CD8-positive, alpha-beta memory T cell (primary cell): Measurements from ENCODE around the gene MGMT. TPM values are rescaled to one million over a fixed set of nuclear protein-coding genes. Genes with fewer than 3 reads are reported as not detected.

Experiments
- CTCF ChIA-PET: fragments of 350-600 bp; sonication (Branson Sonifier 250); formaldehyde crosslinking; loops from one replicate; lab custom pipeline; 2021; ENCODE audit warnings: antibody characterized with exemption; lab: Charles Lee
- POLR2A ChIA-PET: fragments of 350-600 bp; sonication (Branson Sonifier 250); formaldehyde crosslinking; loops from one replicate; lab custom pipeline; 2021; ENCODE audit warnings: antibody characterized with exemption; lab: Charles Lee
- DNase-seq, 5 donors: peaks; one replicate each; pipeline versions ENCODE4 v3.0.0 to v3.0.0-alpha.2; 2020 to 2022; ENCODE audit warnings: mixed read lengths in 1 of 5
- H3K27ac ChIP-seq: one replicate; pipeline ENCODE4 v1.7.0; 2013; ENCODE audit warnings: low read depth, mild to moderate bottlenecking, low read length, moderate library complexity
- H3K27me3 ChIP-seq: 2 replicates; pipeline ENCODE4 v1.7.0; 2013; ENCODE audit warnings: low read length, mild to moderate bottlenecking; ENCODE audit not compliant: insufficient read depth, poor library complexity, severe bottlenecking
- H3K36me3 ChIP-seq: 2 replicates; pipeline ENCODE4 v1.7.0; 2013; ENCODE audit warnings: mild to moderate bottlenecking, low read length, moderate library complexity; ENCODE audit not compliant: insufficient read depth
- H3K4me1 ChIP-seq: 2 replicates; pipeline ENCODE4 v1.7.0; 2013; ENCODE audit warnings: mild to moderate bottlenecking, low read length, moderate library complexity; ENCODE audit not compliant: insufficient read depth
- H3K4me3 ChIP-seq: 2 replicates; pipeline ENCODE4 v1.7.0; 2013; ENCODE audit warnings: mild to moderate bottlenecking, low read length
- H3K9me3 ChIP-seq: 2 replicates; pipeline ENCODE4 v1.7.0; 2013; ENCODE audit warnings: mild to moderate bottlenecking, low read length
- H3K27ac Mint-ChIP-seq, 8 donors: one replicate each; pipeline ENCODE4 v1.8.0; 2020 to 2021; ENCODE audit warnings: mixed read lengths in 8 of 8, mild to moderate bottlenecking in 6 of 8, inconsistent platforms in 3 of 8, moderate library complexity in 3 of 8
- H3K27me3 Mint-ChIP-seq, 2 donors: one replicate each; pipeline ENCODE4 v1.8.0; 2020 to 2021; ENCODE audit warnings: mixed read lengths in 2 of 2, mild to moderate bottlenecking in 1 of 2, moderate library complexity in 1 of 2
- H3K36me3 Mint-ChIP-seq, 3 donors: one replicate each; pipeline ENCODE4 v1.8.0; 2020 to 2021; ENCODE audit warnings: mixed read lengths in 3 of 3, inconsistent platforms in 1 of 3, mild to moderate bottlenecking in 1 of 3
- H3K4me1 Mint-ChIP-seq, 3 donors: one replicate each; pipeline ENCODE4 v1.8.0; 2020 to 2021; ENCODE audit warnings: mixed read lengths in 3 of 3, inconsistent platforms in 1 of 3, mild to moderate bottlenecking in 1 of 3
- H3K4me3 Mint-ChIP-seq, 7 donors: one replicate each; pipeline ENCODE4 v1.8.0; 2020 to 2021; ENCODE audit warnings: mixed read lengths in 7 of 7, mild to moderate bottlenecking in 6 of 7, moderate library complexity in 4 of 7, inconsistent platforms in 2 of 7
- H3K9me3 Mint-ChIP-seq, 5 donors: one replicate each; pipeline ENCODE4 v1.8.0; 2020 to 2022; ENCODE audit warnings: mixed read lengths in 5 of 5, mild to moderate bottlenecking in 3 of 5, moderate library complexity in 2 of 5, inconsistent platforms in 1 of 5
- polyA plus RNA-seq: library from polyadenylated mRNA; unstranded; fragments of 300-500 nt; fragmentation: Illumina TruSeq; gene quantifications from one replicate; pipeline ENCODE4 v1.2.3, GENCODE V29; 2021
- total RNA-seq, 2 experiments: library from RNA; stranded (reverse); gene quantifications; one replicate each; pipeline ENCODE4 v1.2.3, GENCODE V29; 2021

Gene MGMT
- total and polyA plus RNA-seq, 3 experiments from 2014 or later: 19.7 to 31.7 (median 22.4) TPM

- DNase-seq: no peak
- Mint-ChIP-seq H3K27me3 (no peaks in the 10 kb centered on the region), H3K4me3 (peak overlapping the region in 1 of 7 donors; percentile 32), H3K9me3 (peaks cover 22 to 71% (median 61%) of the 10 kb centered on the region in 5 donors), H3K36me3 (peaks cover 1 to 24% (median 2%) of the 10 kb centered on the region in 3 donors), H3K27ac (no peak overlapping the region), H3K4me1 (no peaks in the 10 kb centered on the region)
- no peaks in the 10 kb centered on the region for H3K36me3 ChIP-seq
- no peak overlapping the region for H3K4me3 ChIP-seq
- POLR2A ChIA-PET: no interaction called here
- CTCF ChIA-PET: no interaction called here
- no peaks in the 10 kb centered on the region for H3K9me3 ChIP-seq
- no peaks in the 10 kb centered on the region for H3K4me1 ChIP-seq
- H3K27ac ChIP-seq: no peak overlapping the region
- no peaks in the 10 kb centered on the region for H3K27me3 ChIP-seq
Observed at GRCh38 chr10:129787557-129787956, 320.5 kb downstream of the MGMT start.

- Histone ChIP-seq H3K27ac (no peak overlapping the region), H3K27me3 (no peaks in the 10 kb centered on the region), H3K36me3 (no peaks in the 10 kb centered on the region), H3K4me3 (no peak overlapping the region), H3K9me3 (no peaks in the 10 kb centered on the region), H3K4me1 (no peaks in the 10 kb centered on the region)
- H3K36me3 Mint-ChIP-seq: peaks cover 1 to 22% (median 2%) of the 10 kb centered on the region in 3 donors
- ChIA-PET POLR2A (no interaction called here), CTCF (no interaction called here)
- no peak for DNase-seq
- H3K27me3 Mint-ChIP-seq: no peaks in the 10 kb centered on the region
- H3K4me3 Mint-ChIP-seq: no peak overlapping the region
- H3K9me3 Mint-ChIP-seq: peaks cover 24 to 73% (median 60%) of the 10 kb centered on the region in 5 donors
- H3K4me1 Mint-ChIP-seq: no peaks in the 10 kb centered on the region
- no peak overlapping the region for H3K27ac Mint-ChIP-seq
Observed at GRCh38 chr10:129788215-129788614, 321.2 kb downstream of the MGMT start.

- Histone ChIP-seq H3K4me3 (no peak overlapping the region), H3K9me3 (no peaks in the 10 kb centered on the region), H3K27ac (no peak overlapping the region), H3K36me3 (no peaks in the 10 kb centered on the region), H3K4me1 (no peaks in the 10 kb centered on the region), H3K27me3 (no peaks in the 10 kb centered on the region)
- DNase-seq: no peak
- H3K36me3 Mint-ChIP-seq: peaks cover 1 to 11% (median 2%) of the 10 kb centered on the region in 3 donors
- no peak overlapping the region for H3K4me3 Mint-ChIP-seq
- peaks cover 25 to 79% (median 59%) of the 10 kb centered on the region in 5 donors for H3K9me3 Mint-ChIP-seq
- CTCF ChIA-PET: no interaction called here
- H3K4me1 Mint-ChIP-seq: no peaks in the 10 kb centered on the region
- no peaks in the 10 kb centered on the region for H3K27me3 Mint-ChIP-seq
- no peak overlapping the region for H3K27ac Mint-ChIP-seq
- POLR2A ChIA-PET: no interaction called here
Observed at GRCh38 chr10:129790715-129791446, 323.8 kb downstream of the MGMT start.

GRCh38 chr10:129792141-129792540 lies 325.1 kb downstream of the MGMT start:
- peaks cover 30 to 78% (median 56%) of the 10 kb centered on the region in 5 donors for H3K9me3 Mint-ChIP-seq
- H3K4me1 Mint-ChIP-seq: no peaks in the 10 kb centered on the region
- CTCF ChIA-PET: no interaction called here
- no peaks in the 10 kb centered on the region for H3K27me3 Mint-ChIP-seq
- no peaks in the 10 kb centered on the region for H3K27me3 ChIP-seq
- DNase-seq: no peak
- POLR2A ChIA-PET: no interaction called here
- no peak overlapping the region for H3K27ac Mint-ChIP-seq
- H3K36me3 Mint-ChIP-seq: peaks cover 1 to 11% (median 2%) of the 10 kb centered on the region in 3 donors
- H3K4me3 ChIP-seq: no peak overlapping the region
- no peak overlapping the region for H3K27ac ChIP-seq
- H3K4me3 Mint-ChIP-seq: no peak overlapping the region
- no peaks in the 10 kb centered on the region for H3K9me3 ChIP-seq
- H3K36me3 ChIP-seq: no peaks in the 10 kb centered on the region
- H3K4me1 ChIP-seq: no peaks in the 10 kb centered on the region

GRCh38 chr10:129792864-129793263 lies 325.8 kb downstream of the MGMT start:
- Mint-ChIP-seq H3K27me3 (no peaks in the 10 kb centered on the region), H3K4me1 (no peaks in the 10 kb centered on the region), H3K36me3 (peaks cover 0 to 11% (median 1%) of the 10 kb centered on the region in 3 donors), H3K4me3 (no peak overlapping the region), H3K9me3 (peaks cover 30 to 76% (median 49%) of the 10 kb centered on the region in 5 donors), H3K27ac (no peak overlapping the region)
- H3K4me1 ChIP-seq: no peaks in the 10 kb centered on the region
- CTCF ChIA-PET: no interaction called here
- POLR2A ChIA-PET: no interaction called here
- DNase-seq: no peak
- H3K36me3 ChIP-seq: no peaks in the 10 kb centered on the region
- no peaks in the 10 kb centered on the region for H3K27me3 ChIP-seq
- H3K4me3 ChIP-seq: no peak overlapping the region
- H3K9me3 ChIP-seq: no peaks in the 10 kb centered on the region
- H3K27ac ChIP-seq: no peak overlapping the region

GRCh38 chr10:129793479-129793878 lies 326.4 kb downstream of the MGMT start:
- POLR2A ChIA-PET: no interaction called here

GRCh38 chr10:129793996-129794395 lies 327.0 kb downstream of the MGMT start:
- Histone ChIP-seq H3K27me3 (no peaks in the 10 kb centered on the region), H3K27ac (no peak overlapping the region), H3K36me3 (no peaks in the 10 kb centered on the region), H3K4me3 (no peak overlapping the region), H3K4me1 (no peaks in the 10 kb centered on the region), H3K9me3 (no peaks in the 10 kb centered on the region)
- Mint-ChIP-seq H3K4me3 (no peak overlapping the region), H3K36me3 (peaks cover 0 to 11% (median 1%) of the 10 kb centered on the region in 3 donors), H3K9me3 (peaks cover 37 to 78% (median 52%) of the 10 kb centered on the region in 5 donors), H3K4me1 (no peaks in the 10 kb centered on the region), H3K27ac (no peak overlapping the region), H3K27me3 (peaks cover 0 to 5% of the 10 kb centered on the region in 2 donors)
- ChIA-PET POLR2A (no interaction called here), CTCF (no interaction called here)
- no peak for DNase-seq

More at GRCh38 chr10:129793479-129793878, 326.4 kb downstream of the MGMT start:
- Histone ChIP-seq H3K27me3 (no peaks in the 10 kb centered on the region), H3K27ac (no peak overlapping the region), H3K4me3 (no peak overlapping the region), H3K9me3 (no peaks in the 10 kb centered on the region), H3K4me1 (no peaks in the 10 kb centered on the region), H3K36me3 (no peaks in the 10 kb centered on the region)
- peaks cover 0 to 11% (median 1%) of the 10 kb centered on the region in 3 donors for H3K36me3 Mint-ChIP-seq
- no peak for DNase-seq
- no peak overlapping the region for H3K27ac Mint-ChIP-seq
- CTCF ChIA-PET: no interaction called here
- peaks cover 0 to 3% of the 10 kb centered on the region in 2 donors for H3K27me3 Mint-ChIP-seq
- H3K9me3 Mint-ChIP-seq: peaks cover 35 to 77% (median 48%) of the 10 kb centered on the region in 5 donors
- no peaks in the 10 kb centered on the region for H3K4me1 Mint-ChIP-seq
- H3K4me3 Mint-ChIP-seq: peak overlapping the region in 1 of 7 donors; percentile 23

GRCh38 chr10:129796710-129797420 lies 329.8 kb downstream of the MGMT start:
- H3K4me3 ChIP-seq: no peak overlapping the region
- CTCF ChIA-PET: no interaction called here
- no peak overlapping the region for H3K4me3 Mint-ChIP-seq
- H3K36me3 Mint-ChIP-seq: peaks cover 0 to 4% (median 0%) of the 10 kb centered on the region in 3 donors
- no peaks in the 10 kb centered on the region for H3K9me3 ChIP-seq
- no peaks in the 10 kb centered on the region for H3K36me3 ChIP-seq
- H3K27ac ChIP-seq: no peak overlapping the region
- no peaks in the 10 kb centered on the region for H3K4me1 ChIP-seq
- no peaks in the 10 kb centered on the region for H3K4me1 Mint-ChIP-seq
- H3K27ac Mint-ChIP-seq: no peak overlapping the region
- no peaks in the 10 kb centered on the region for H3K27me3 ChIP-seq
- DNase-seq: no peak
- H3K27me3 Mint-ChIP-seq: peaks cover 0 to 8% of the 10 kb centered on the region in 2 donors
- peaks cover 26 to 66% (median 37%) of the 10 kb centered on the region in 5 donors for H3K9me3 Mint-ChIP-seq
- POLR2A ChIA-PET: no interaction called here
